Common myeloid progenitor, CD34-positive (primary cell): Measurements from ENCODE around the gene CHST15.

Experiments
- CTCF ChIA-PET: fragments of 350-600 bp; sonication (Branson Sonifier 250); formaldehyde crosslinking; loops from one replicate; lab custom pipeline; 2021; ENCODE audit warnings: antibody characterized with exemption; lab: Charles Lee
- POLR2A ChIA-PET: fragments of 350-600 bp; sonication (Branson Sonifier 250); formaldehyde crosslinking; loops from one replicate; lab custom pipeline; 2021; ENCODE audit warnings: antibody characterized with exemption; lab: Charles Lee
- DNase-seq, 3 donors: peaks; one replicate each; pipeline versions ENCODE4 v3.0.0 to v3.0.0-alpha.2; 2013
- H3K27ac ChIP-seq, 2 experiments: 1 replicate in 1 of 2; 2 replicates in 1 of 2; pipeline ENCODE4 v1.7.0; 2013; ENCODE audit warnings: inconsistent platforms in 2 of 2, low read length in 2 of 2, mild to moderate bottlenecking in 2 of 2, low read depth in 1 of 2, moderate library complexity in 1 of 2; ENCODE audit not compliant: severe bottlenecking in 2 of 2, insufficient read depth in 1 of 2, poor library complexity in 1 of 2
- H3K27me3 ChIP-seq, 5 experiments: replicated peaks in 2 of 5; 1 replicate in 3 of 5; 2 replicates in 2 of 5; pipeline versions ENCODE4 v1.6.1 to v1.7.0; 2013; ENCODE audit warnings: low read length in 4 of 5, mild to moderate bottlenecking in 2 of 5, moderate library complexity in 2 of 5, inconsistent platforms in 1 of 5; ENCODE audit not compliant: insufficient read depth in 5 of 5, control insufficient read depth in 4 of 5
- H3K36me3 ChIP-seq, 4 experiments: 1 replicate in 2 of 4; 2 replicates in 2 of 4; pipeline versions ENCODE4 v1.6.1 to v1.7.0; 2013; ENCODE audit warnings: low read length in 3 of 4, control low read depth in 1 of 4, mild to moderate bottlenecking in 1 of 4; ENCODE audit not compliant: control insufficient read depth in 4 of 4, insufficient read depth in 4 of 4
- H3K4me1 ChIP-seq, 4 experiments: 1 replicate in 3 of 4; 2 replicates in 1 of 4; pipeline versions ENCODE4 v1.6.1 to v1.7.1; 2013; ENCODE audit warnings: low read length in 3 of 4, mild to moderate bottlenecking in 3 of 4, control low read depth in 1 of 4, inconsistent platforms in 1 of 4, moderate library complexity in 1 of 4; ENCODE audit not compliant: control insufficient read depth in 4 of 4, insufficient read depth in 4 of 4; ENCODE audit errors: control extremely low read depth in 1 of 4
- H3K4me3 ChIP-seq, 7 experiments: 1 replicate in 4 of 7; 2 replicates in 3 of 7; pipeline versions ENCODE4 v1.5.1 to v1.7.0; 2013; ENCODE audit warnings: mild to moderate bottlenecking in 7 of 7, low read length in 6 of 7, moderate library complexity in 6 of 7, inconsistent platforms in 2 of 7, low read depth in 2 of 7, control low read depth in 1 of 7; ENCODE audit not compliant: insufficient read depth in 4 of 7, control insufficient read depth in 1 of 7; ENCODE audit errors: extremely low read depth in 1 of 7
- H3K9me3 ChIP-seq, 5 experiments: 1 replicate in 4 of 5; 2 replicates in 1 of 5; pipeline versions ENCODE4 v1.6.1 to v1.7.1; 2013; ENCODE audit warnings: low read length in 4 of 5, mild to moderate bottlenecking in 2 of 5, inconsistent platforms in 1 of 5, low read depth in 1 of 5, moderate library complexity in 1 of 5; ENCODE audit not compliant: control insufficient read depth in 4 of 5, insufficient read depth in 2 of 5; ENCODE audit errors: control extremely low read depth in 1 of 5
- WGBS: methylation state at CpG from one replicate; pipeline ENCODE4 v1.1.5; 2013; ENCODE audit not compliant: insufficient coverage; 5-methylcytosine and 5-hydroxymethylcytosine counted together

The CHST15 gene

DNA sequence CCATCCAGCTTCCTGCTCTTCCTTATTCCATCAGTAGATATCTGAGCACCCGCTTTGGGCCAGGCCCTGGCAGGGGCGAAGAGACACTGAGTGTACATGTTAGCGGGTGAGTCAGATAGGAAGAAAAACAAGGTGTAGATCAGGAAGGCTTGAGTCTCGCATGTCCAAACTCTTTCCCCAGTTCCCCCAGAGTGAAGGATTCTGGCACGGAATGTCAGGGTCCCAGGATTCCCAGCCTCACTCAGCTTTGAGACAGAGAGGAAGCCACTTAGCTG is 24.1 kb upstream of the CHST15 start:
- no peak for DNase-seq
- ChIA-PET CTCF (interaction anchor here (1.2 to 1.7 kb wide), 2 partner anchors 8 to 22 kb away, joined by 3 read pairs; no protein-coding TSS in a partner anchor), POLR2A (no interaction called here)
- 100% methylated on average over 4 of the region's 5 CpGs for WGBS
- Histone ChIP-seq H3K36me3 (no peaks in the 10 kb centered on the region), H3K4me1 (peaks cover 4 to 36% (median 24%) of the 10 kb centered on the region in 4 experiments), H3K27ac (no peak overlapping the region), H3K9me3 (no peaks in the 10 kb centered on the region), H3K27me3 (no peaks in the 10 kb centered on the region), H3K4me3 (no peak overlapping the region)

- WGBS = 52% methylated on average over 8 of the region's 12 CpGs
- ChIA-PET POLR2A (no interaction called here), CTCF (interaction anchor here (1.2 to 1.7 kb wide), 2 partner anchors 9 to 22 kb away, joined by 3 read pairs; no protein-coding TSS in a partner anchor)
- Histone ChIP-seq H3K27ac (no peak overlapping the region), H3K4me1 (peaks cover 4 to 36% (median 24%) of the 10 kb centered on the region in 4 experiments), H3K9me3 (no peaks in the 10 kb centered on the region), H3K4me3 (no peak overlapping the region), H3K36me3 (no peaks in the 10 kb centered on the region), H3K27me3 (peaks cover 0 to 2% (median 0%) of the 10 kb centered on the region in 5 experiments)
- peak in 2 of 3 donors; percentile 12 to 13 for DNase-seq
Observed at GRCh38 chr10:124116771-124117510, 23.5 kb upstream of the CHST15 start.

DNA sequence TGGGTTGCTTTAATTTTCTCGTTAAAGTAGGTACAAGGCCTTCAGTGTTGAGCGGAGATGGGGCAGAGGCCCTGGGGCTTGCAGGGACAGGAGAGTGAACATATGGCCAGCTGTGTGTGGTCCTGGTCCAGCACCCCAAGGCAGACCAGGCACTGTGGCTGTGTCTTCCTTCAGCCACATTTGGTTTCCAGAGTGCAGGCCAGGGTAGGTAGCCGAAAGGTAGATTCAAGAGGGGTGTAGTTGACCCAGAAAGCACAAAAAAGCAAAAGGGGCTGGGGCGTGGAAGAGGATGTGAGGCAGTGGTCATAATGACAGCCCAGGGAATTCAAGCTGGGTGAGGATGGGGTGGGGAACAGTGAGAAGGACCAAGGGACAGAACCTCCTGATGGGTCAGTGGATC is 21.3 kb upstream of the CHST15 start:
- DNase-seq = no peak
- Histone ChIP-seq H3K4me1 (peaks cover 4 to 31% (median 19%) of the 10 kb centered on the region in 4 experiments), H3K27ac (no peak overlapping the region), H3K9me3 (no peaks in the 10 kb centered on the region), H3K36me3 (no peaks in the 10 kb centered on the region), H3K27me3 (peaks cover 0 to 2% (median 0%) of the 10 kb centered on the region in 5 experiments), H3K4me3 (no peak overlapping the region)
- ChIA-PET POLR2A (no interaction called here), CTCF (interaction anchor here (0.8 to 1.4 kb wide), 2 partner anchors 11 to 12 kb away, joined by 3 to 6 read pairs; no protein-coding TSS in a partner anchor)
- WGBS = 97% methylated on average over 4 of the region's 4 CpGs

DNA sequence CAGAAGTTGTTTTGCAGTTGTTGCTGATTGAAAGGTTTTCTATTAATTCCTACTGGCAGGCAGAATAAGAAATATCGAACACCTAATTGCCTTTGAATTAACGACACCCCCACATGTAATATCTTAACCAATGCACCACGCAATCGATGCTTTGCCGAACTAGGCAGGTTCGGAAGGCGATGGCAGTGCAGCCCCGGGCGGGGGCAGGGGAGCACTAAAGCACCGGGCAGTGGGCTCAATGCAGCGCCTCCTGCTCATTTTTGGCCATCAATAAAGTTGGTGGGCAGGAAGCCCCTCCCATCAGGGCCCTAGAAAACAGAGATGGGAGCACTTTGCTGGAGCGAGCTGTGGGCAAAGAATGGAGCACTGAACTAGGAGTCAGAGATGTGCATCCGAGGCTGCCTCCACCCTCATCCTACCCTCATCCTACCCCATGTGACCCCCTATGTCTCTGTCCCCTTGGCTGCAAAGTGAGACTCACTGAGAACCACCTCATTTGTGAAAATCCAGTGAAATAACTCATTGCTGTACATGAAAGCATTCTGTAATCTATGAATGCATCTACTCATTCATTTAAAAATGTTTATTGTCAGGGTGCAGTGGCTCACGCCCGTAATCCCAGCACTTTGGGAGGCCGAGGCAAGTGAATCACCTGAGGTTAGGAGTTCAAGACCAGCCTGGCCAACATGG is 19.6 kb upstream of the CHST15 start:
- Histone ChIP-seq H3K27ac (no peak overlapping the region), H3K9me3 (no peaks in the 10 kb centered on the region), H3K36me3 (no peaks in the 10 kb centered on the region), H3K4me3 (no peak overlapping the region), H3K27me3 (peaks cover 0 to 2% (median 0%) of the 10 kb centered on the region in 5 experiments), H3K4me1 (peaks cover 0 to 28% (median 21%) of the 10 kb centered on the region in 4 experiments)
- DNase-seq = no peak
- CTCF ChIA-PET = no interaction called here
- POLR2A ChIA-PET = no interaction called here
- 99% methylated on average over 10 of the region's 16 CpGs for WGBS

DNA sequence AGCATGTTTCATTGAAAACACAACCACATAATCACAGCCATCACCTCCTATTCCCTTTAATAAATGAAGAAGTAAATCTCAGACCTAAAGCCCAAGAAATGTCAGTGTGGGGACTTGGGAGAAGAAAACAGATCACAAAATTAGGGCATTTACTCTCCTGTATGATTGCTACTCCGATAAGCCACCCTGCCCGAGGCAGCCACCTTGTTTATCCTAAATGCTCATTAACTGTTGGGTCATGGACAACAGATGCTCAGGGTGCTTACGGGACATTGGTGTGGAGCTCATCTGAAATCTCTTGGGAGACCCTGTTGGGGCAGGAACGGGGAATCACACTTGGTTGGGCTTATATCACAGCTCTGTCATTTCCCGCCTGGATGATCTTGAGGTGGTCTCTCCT is 17.5 kb upstream of the CHST15 start:
- H3K4me3 ChIP-seq = no peak overlapping the region
- no peak for DNase-seq
- ChIA-PET POLR2A (no interaction called here), CTCF (no interaction called here)
- H3K27me3 ChIP-seq = peaks cover 0 to 4% (median 0%) of the 10 kb centered on the region in 5 experiments
- H3K9me3 ChIP-seq = no peaks in the 10 kb centered on the region
- no peak overlapping the region for H3K27ac ChIP-seq
- peaks cover 2 to 31% (median 15%) of the 10 kb centered on the region in 4 experiments for H3K4me1 ChIP-seq
- 100% methylated on average over 3 of the region's 5 CpGs for WGBS
- no peaks in the 10 kb centered on the region for H3K36me3 ChIP-seq

DNA sequence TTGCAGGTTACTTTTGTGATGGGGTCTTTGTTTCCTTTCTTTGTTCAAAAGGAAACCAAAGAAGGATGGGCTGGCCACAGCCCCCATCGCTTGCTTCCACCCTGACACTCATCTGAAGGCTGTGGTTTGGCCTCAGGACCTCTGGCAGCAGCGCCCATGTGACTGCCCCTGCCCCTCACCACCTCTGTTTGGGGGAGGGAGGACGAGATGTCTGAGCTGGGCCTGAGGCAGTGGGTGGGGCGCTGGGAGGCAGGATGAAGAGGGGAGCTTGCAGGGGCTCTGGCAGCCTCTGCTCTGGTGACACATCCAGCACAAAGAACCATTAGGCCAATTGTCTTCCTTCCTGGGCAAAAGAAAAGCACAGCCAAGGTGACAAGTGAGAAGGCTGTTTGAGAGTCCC is 15.9 kb upstream of the CHST15 start:
- CTCF ChIA-PET = interaction anchor here (0.8 to 1.2 kb wide), 3 partner anchors 14 to 28 kb away, joined by 3 to 5 read pairs (median 3); no protein-coding TSS in a partner anchor
- peak overlapping the region in 2 of 7 experiments; percentile 15 to 18 for H3K4me3 ChIP-seq
- POLR2A ChIA-PET = no interaction called here
- DNase-seq = peak in 2 of 3 donors; percentile 76 to 82
- H3K36me3 ChIP-seq = no peaks in the 10 kb centered on the region
- no peak overlapping the region for H3K27ac ChIP-seq
- H3K9me3 ChIP-seq = no peaks in the 10 kb centered on the region
- H3K27me3 ChIP-seq = peaks cover 0 to 7% (median 0%) of the 10 kb centered on the region in 5 experiments
- WGBS = 0% methylated on average over 2 of the region's 4 CpGs
- H3K4me1 ChIP-seq = peaks cover 2 to 38% (median 17%) of the 10 kb centered on the region in 4 experiments
